ENCODE data around the gene DEFB124.
"Not testable (repeated sequence)": the region's sequence is repeated elsewhere in the genome, so short reads cannot be mapped to it uniquely, and the experiment has no call there.

Gene DEFB124

DNA sequence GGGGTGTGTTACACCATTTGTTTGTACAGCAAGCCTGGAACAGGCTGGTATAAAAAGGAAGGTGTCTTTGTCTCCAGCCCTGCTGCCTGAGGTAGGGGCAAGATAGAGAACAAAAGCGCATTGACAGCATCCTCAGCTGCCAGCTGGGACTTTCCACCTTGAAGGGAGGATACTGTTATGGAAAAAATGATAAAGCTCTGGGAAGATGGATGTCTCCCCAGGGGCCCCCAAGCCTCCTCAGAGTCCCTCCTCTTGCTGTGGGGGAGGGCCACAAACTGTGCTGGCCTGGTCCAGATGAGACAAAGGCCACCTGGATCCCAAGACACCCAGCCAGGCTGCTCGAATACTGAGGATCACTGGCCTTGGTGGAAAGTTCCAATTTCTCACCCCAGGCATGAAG, 13.2 kb upstream of the DEFB124 start:
- no peak for DNase-seq

- DNase-seq, result no peak
Measured at GRCh38 chr20:31485450-31486339, 10.8 kb upstream of the DEFB124 start.

DNA sequence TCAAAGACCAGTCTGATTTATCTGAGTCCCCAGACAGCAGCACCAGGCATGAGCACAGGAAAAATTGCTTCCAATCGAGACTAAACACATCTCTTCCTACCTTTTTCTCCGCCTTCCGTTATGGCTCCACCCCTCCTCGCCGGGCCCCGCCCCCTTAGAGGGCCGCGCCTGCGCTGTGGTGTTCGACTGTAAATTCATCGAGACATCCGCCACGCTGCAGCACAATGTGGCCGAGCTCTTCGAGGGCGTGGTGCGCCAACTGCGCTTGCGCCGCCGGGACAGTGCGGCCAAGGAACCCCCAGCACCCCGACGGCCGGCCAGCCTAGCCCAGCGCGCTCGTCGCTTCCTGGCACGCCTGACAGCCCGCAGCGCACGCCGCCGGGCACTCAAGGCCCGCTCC, 9.1 kb upstream of the DEFB124 start:
- peak; percentile 65 for DNase-seq

DNA sequence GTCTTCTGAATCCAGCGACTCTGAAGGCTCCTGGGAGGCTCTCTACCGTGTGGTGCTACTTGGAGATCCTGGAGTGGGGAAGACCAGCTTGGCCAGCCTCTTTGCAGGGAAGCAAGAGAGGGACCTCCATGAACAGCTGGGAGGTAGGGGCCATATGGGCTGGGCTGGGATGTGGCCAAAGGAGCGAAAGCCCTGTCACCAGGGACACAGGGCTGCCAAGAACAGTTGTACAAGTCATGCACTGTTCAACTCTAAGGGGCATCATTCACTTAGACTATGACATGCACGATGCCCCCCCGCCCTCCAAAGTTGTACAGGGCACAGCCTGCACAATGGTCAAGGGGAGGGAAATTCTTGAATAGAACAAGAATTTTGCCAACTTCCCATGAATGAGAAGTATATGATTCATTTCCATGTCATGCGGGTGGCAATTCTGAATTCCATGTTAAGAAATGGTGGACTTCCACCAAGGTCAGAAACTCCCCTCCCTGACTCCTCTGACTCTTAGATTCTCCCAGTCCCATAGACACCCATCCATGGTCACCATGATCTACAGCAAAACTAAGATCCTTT, 1.8 kb upstream of the DEFB124 start:
- no peak for DNase-seq

DNA sequence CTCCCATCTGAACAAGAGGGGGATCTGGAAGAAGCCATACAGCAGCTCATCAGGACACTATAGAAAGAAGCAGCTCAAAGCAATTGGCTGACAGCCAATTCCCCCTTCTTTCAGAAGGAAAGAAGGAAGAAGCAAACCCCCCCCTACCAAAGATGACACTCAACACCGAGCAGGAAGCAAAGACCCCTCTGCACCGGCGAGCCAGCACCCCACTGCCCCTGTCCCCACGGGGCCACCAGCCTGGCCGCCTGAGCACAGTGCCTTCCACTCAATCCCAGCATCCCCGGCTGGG, 1.3 kb upstream of the DEFB124 start:
- no peak for DNase-seq

DNA sequence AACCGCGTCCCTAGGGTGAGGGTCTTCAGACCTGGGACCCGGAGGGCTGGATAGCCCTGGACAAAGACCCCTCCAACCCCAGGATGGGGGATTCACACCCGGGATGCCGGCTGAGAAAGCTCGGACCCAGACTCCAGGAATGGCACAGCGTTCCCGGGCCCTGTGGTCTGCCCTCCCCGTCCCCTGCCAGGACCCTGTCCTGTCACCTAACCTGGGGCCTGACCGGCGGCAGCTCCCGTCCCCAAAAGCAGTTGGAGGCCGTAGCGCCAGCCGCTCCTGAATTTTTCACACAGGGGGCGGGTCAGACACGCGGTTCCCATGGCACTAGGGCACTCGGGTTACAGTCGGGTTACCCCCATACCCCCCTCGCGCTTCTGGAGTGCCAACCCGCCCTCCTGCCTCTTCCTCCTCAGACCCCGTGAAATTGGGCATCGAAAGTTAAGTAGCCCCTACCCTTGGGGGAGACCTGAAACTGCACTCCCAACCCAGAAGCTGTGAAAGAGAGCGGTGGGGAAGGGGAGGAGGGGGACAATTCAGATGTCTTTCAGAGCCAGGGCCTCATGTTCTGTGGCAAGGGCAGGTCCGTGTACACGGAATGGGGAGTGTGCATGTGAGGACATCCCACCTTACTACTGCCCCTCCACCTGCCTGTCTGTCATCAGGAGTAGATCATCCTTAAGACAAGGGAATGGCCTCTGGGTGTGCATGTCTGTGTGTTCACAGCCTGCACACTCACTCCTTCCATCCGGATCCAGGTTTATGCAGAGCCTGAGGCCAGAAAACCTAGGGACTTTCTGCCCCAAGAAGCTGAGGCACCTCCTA, 756 bp upstream of the DEFB124 start:
- no peak for DNase-seq

- no peak for DNase-seq
Measured at GRCh38 chr20:31474097-31474436, 860 bp downstream of the DEFB124 start.

DNA sequence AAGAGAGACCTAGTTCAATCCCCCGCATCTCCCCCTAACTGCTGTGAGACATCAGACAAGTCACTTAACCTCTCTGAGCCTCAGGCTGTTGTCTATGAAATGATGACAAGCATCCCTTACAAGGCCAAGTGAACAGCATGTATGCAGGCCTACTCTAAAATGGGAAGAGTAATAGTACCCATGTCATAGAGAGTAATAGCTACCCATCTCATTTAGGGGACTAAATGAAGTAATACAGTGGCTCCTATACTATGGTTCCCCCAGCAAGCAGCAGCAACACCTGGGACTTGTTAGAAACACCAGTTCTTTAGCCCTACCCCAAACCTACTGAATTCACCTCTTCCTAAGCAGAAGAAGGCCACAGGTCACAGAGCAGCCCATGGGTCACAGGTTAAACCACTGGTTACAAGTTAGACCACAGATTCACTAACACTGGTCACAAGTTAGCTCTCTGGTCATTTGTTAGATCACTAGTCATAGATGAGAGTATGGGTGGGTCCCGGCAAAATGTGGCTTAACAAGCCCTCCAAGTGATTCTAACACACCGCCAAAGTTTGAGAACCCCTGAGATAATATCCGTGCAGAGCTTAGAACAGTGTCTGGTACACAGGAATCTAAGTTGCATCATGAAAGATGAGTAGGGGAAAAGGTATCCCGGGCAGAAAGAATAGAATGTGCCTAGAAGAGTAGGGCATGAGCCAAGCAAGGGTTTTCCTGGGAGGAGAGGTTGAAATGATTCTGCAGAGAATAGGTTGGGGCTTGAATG, 1.4 kb downstream of the DEFB124 start:
- DNase-seq, result no peak

DNA sequence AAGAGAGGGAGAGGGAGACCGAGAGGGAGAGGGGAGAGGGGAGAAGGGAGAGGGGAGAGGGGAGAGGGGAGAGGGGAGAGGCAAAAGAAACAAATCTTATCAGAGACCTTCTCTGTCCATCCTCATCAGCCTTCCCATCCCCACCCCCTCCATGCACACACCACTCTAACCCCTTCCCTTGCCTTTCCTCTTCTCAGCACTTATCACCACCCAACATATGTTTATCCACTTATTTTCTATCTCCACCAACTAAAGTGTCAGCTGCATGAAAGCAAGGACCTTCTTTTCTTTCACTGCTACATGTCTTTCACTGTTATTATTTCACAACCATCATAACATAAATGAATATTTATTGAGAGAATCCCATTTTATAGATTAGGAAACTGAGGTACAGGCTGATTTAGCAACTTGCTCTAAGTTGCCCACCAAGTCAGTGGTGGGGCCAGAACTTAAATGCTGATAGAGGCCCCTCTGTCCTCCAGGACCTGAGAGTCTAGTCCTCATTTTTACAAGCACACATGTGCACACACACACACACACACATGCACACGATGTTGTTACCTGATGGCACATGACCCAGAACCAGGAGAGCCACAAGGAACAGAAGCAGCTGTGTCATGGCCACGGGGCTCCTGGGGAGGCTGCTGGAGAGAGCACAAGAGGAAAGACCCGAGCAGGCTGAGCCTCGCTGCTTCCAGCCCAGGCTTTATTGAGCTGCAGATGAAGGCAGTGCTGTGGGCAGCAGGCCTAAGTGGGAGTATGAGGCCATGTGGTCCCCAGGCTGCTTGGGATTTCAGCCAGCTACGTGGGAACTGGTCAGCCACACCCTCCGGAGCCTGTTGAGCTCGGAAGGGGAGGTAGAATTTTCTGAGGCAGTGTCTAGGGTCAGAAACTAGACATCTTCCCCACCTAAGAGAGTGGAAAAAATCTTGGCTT, 2.3 kb downstream of the DEFB124 start:
- no peak for DNase-seq

GRCh38 chr20:31470946-31471345, 4.0 kb downstream of the DEFB124 start:
- DNase-seq, result not testable (repeated sequence)

- no peak for DNase-seq
Measured at GRCh38 chr20:31454361-31454760, 20.6 kb downstream of the DEFB124 start.

- DNase-seq, result no peak
Measured at GRCh38 chr20:31452575-31452974, 22.4 kb downstream of the DEFB124 start.

GRCh38 chr20:31449511-31450414, 25.2 kb downstream of the DEFB124 start:
- DNase-seq, result no peak

DNA sequence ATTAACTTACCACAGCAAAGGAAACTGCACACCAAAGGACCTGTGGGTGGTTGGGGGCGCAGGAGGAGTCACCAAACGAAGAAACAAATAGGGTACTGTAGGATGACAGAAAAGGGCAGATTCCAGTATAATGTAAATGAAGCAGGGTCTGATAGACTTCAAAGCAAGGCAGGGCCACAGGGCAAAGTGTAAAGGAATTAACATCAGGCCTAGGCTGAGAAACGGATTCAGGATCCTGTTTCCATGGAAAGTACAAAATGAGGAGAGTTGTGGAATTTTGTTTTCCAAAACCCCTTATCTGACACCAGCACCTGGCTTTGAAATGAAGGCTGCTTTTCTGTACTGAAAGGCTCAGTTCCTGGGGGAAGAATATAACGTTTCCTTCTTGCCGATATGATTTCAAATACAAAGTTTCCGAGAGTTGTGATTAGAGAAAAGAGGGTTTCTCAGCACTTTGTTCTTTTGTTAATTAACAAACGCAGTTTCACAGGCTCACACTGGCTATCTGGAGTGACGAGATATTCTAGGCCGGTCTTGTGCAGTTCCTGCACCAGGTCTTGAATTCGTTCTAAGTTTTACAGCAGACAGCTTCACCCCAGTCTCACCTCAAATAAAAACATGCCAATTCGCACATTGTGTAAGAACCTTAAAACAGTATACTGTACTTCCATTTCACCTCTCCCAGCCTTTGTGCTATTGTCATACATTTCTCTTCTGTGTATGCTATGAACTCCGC, 28.7 kb downstream of the DEFB124 start:
- DNase-seq, result no peak

DNA sequence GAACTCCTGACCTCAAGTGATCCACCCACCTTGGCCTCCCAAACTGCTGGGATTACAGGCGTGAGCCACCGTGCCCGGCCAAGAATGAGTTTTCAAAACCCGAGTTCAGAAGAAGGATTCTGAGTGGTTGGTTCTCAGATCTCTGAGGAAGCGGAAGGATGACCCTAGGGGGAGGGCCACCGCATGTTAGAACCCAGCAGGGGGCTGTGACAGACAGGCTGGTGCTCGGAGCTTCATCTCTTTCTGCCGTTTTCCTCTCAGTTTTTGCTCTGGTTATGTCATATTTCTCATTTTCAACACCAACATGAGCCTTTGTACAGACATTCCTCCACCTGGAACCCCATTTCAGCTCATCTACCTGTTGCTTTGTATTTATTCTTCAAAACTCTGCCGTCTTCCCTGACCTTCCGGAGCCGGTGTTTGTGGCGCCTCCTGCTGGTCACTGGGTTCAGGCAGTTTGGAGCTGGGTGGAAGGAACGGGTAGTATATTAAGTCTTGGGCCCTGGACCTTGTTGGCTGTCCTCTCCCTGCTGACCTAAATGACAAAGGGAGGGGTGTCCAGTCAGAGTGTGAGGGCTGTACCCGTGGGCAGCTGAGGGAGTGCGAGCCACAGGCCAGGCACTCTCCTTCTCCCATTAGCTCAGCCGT, 34.8 kb downstream of the DEFB124 start, which contains the start of gene DEFB123:
Gene DEFB123, plus strand, starts transcription at position 621 of the 648 bp plus-strand sequence. CDS start 67 bp downstream, outside the sequence.
- DNase-seq, result no peak

DNA sequence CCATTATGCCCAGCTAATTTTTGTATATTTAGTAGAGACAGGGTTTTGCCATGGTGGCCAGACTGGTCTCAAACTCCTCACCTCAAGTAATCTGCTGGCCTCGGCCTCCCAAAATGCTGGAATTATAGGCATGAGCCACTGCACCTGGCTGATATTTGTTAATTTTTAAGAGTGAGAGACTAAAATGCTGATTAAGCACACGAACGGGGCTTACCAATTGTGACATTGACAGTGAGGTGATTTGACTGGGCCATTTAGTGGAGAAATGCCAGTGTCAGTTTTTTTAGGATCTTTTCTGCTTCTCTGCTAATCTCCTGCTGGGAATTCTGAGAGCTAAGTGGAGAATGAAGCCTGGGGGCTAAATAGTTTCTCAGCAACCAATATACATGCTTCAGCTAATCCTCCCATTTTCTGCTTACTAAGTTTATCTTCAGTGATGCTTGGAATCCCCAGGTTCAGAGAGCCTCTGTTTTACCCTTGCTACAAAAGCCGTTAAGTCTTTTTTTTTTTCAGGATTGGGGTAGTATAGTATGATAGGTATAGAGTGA, 44.3 kb downstream of the DEFB124 start:
- DNase-seq, result peak; percentile 10

GRCh38 chr20:31427576-31427975, 47.4 kb downstream of the DEFB124 start:
- not testable (repeated sequence) for DNase-seq

DNA sequence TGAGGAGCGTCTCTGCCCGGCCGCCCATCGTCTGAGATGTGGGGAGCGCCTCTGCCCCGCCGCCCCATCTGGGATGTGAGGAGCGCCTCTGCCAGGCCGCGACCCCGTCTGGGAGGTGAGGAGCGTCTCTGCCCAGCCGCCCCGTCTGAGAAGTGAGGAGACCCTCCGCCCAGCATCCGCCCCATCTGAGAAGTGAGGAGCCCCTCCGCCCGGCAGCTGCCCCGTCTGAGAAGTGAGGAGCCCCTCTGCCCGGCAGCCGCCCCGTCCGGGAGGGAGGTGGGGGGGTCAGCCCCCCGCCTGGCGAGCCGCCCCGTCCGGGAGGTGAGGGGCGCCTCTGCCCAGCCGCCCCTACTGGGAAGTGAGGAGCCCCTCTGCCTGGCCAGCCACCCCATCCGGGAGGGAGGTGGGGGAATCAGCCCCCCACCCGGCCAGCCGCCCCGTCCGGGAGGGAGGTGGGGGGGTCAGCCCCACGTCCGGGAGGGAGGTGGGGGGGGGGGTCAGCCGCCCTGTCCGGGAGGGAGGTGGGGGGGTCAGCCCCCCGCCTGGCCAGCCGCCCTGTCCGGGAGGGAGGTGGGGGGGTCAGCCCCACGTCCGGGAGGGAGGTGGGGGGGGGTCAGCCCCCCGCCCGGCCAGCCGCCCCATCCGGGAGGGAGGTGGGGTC, 47.9 kb downstream of the DEFB124 start:
- not testable (repeated sequence) for DNase-seq

- DNase-seq, result no peak
Measured at GRCh38 chr20:31425797-31426196, 49.1 kb downstream of the DEFB124 start.
